ENCODE data around the gene TEX11.

TEX11 gene

GRCh38 chrX:70908541-70908940, at the start of gene TEX11:
TEX11 (minus strand) TSS chrX:70908711; CDS start chrX:70907789, 922 bp downstream.
- H3K36me3 ChIP-seq, result no peaks in the 10 kb centered on the region
- H3K27ac ChIP-seq, result no peak within 1 kb of the TSS
- intact Hi-C loops (cut with DNase I; ENCODE audit: low total_unique reads), result no loop called here
- H3K27me3 ChIP-seq, result no peaks in the 10 kb centered on the region
- no peaks in the 10 kb centered on the region for H3K4me1 ChIP-seq
- no peak within 1 kb of the TSS for H3K4me3 ChIP-seq
- TF ChIP-seq CTCF (IDR thresholded peaks at IDR 0.05), result no peak
- no peak for DNase-seq
- no peaks in the 10 kb centered on the region for H3K9me3 ChIP-seq

GRCh38 chrX:70954871-70955270, 46.4 kb upstream of the TEX11 start:
- intact Hi-C loops (cut with DNase I; ENCODE audit: low total_unique reads), result no loop called here
- TF ChIP-seq CTCF (IDR thresholded peaks at IDR 0.05), result no peak
- no peak overlapping the region for H3K27ac ChIP-seq
- H3K9me3 ChIP-seq, result no peaks in the 10 kb centered on the region
- DNase-seq, result no peak
- no peaks in the 10 kb centered on the region for H3K36me3 ChIP-seq
- H3K27me3 ChIP-seq, result no peaks in the 10 kb centered on the region
- no peaks in the 10 kb centered on the region for H3K4me1 ChIP-seq
- no peak overlapping the region for H3K4me3 ChIP-seq

GRCh38 chrX:70924294-70924911, 15.9 kb upstream of the TEX11 start:
- TF ChIP-seq CTCF (IDR thresholded peaks at IDR 0.05), result no peak
- intact Hi-C loops (cut with DNase I; ENCODE audit: low total_unique reads), result no loop called here
- Histone ChIP-seq H3K9me3 (no peaks in the 10 kb centered on the region), H3K36me3 (no peaks in the 10 kb centered on the region), H3K4me1 (no peaks in the 10 kb centered on the region), H3K27ac (no peak overlapping the region), H3K4me3 (no peak overlapping the region), H3K27me3 (no peaks in the 10 kb centered on the region)
- DNase-seq, result no peak

- TF ChIP-seq CTCF (IDR thresholded peaks at IDR 0.05), result no peak
These were observed 14.4 kb upstream of the TEX11 start for GRCh38 chrX:70922774-70923473.

GRCh38 chrX:70921709-70922352, 13.3 kb upstream of the TEX11 start:
- no peak for TF ChIP-seq CTCF (IDR thresholded peaks at IDR 0.05)
- H3K9me3 ChIP-seq, result no peaks in the 10 kb centered on the region
- intact Hi-C loops (cut with DNase I; ENCODE audit: low total_unique reads), result no loop called here
- H3K27me3 ChIP-seq, result no peaks in the 10 kb centered on the region
- no peak overlapping the region for H3K27ac ChIP-seq
- H3K4me1 ChIP-seq, result no peaks in the 10 kb centered on the region
- H3K36me3 ChIP-seq, result no peaks in the 10 kb centered on the region
- H3K4me3 ChIP-seq, result no peak overlapping the region
- no peak for DNase-seq

More at GRCh38 chrX:70922774-70923473, 14.4 kb upstream of the TEX11 start:
- DNase-seq, result no peak
- Histone ChIP-seq H3K4me1 (no peaks in the 10 kb centered on the region), H3K4me3 (no peak overlapping the region), H3K9me3 (no peaks in the 10 kb centered on the region), H3K27ac (no peak overlapping the region), H3K36me3 (no peaks in the 10 kb centered on the region), H3K27me3 (no peaks in the 10 kb centered on the region)
- intact Hi-C loops (cut with DNase I; ENCODE audit: low total_unique reads), result no loop called here
